Right lobe of liver (tissue), 4 donors: ENCODE results near the gene PSMB2.

Experiments used
- CTCF ChIP-seq, 4 donors: fragments of 200-600 bp in 3 of 4; fragments of 450-650 bp in 1 of 4; IDR thresholded peaks; one replicate each; pipeline versions ENCODE4 v1.5.1 to v1.8.0; 2016 to 2022; ENCODE audit warnings: antibody characterized with exemption in 4 of 4, mild to moderate bottlenecking in 2 of 4
- POLR2A ChIP-seq: fragments of 450-650 bp; IDR thresholded peaks from one replicate; pipeline ENCODE4 v1.6.1; 2017; ENCODE audit warnings: antibody characterized with exemption, mild to moderate bottlenecking
- donor health status: DM: no; HTN: no; CAD: no.
- donor health status: DM: no; HTN: no; CAD: no.
- donor health status: DM: no; HTN: yes; CAD: no.

- TF ChIP-seq CTCF (IDR thresholded peaks at IDR 0.05) (no peak), POLR2A (no peak)
Observed at GRCh38 chr1:35564884-35565741, 76.2 kb downstream of the PSMB2 start.
